HG03066 (cell line): Measurements from ENCODE around the gene ADGRL3.
"Not testable (repeated sequence)": the region's sequence is repeated elsewhere in the genome, so short reads cannot be mapped to it uniquely, and the experiment has no call there.

Source experiments
- ATAC-seq: cut with Tn5 transposase; IDR thresholded peaks from one replicate; pipeline ENCODE4 v1.9.1; 2021; ENCODE audit warnings: low read depth; ENCODE audit not compliant: unreplicated experiment

The ADGRL3 gene

DNA sequence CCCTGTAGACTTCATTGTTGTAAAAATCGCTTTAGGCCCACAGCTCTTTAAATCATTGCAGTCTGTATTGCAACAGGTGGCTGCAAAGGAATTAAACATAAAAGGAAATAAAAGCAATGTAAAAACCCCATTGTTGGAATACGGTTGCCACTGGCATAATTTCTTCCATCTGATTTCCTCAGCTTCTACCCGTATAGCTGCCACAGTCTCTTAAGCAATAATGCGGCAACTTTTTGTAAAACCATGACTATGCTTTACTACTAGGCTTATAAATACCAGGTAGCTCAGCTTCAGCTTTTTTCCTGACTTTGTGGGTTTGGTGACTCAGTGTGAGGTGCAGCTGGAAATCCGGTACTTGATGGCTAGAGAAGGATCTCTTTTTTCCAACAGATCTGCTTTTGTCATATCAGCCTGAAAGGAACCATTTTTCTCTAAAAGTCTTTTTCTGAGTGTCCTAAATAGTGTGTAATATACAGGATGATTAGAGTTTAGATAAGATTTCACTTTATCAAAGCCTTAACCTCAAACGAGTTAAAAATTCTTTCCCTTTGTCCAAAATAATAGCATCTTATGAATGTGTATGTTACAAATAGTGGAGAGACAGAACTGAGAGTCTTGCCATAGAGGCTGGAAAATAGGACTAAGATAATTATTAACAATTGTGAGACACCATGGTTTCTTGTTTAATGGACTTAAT is 268.0 kb downstream of the ADGRL3 start:
- no peak for ATAC-seq

DNA sequence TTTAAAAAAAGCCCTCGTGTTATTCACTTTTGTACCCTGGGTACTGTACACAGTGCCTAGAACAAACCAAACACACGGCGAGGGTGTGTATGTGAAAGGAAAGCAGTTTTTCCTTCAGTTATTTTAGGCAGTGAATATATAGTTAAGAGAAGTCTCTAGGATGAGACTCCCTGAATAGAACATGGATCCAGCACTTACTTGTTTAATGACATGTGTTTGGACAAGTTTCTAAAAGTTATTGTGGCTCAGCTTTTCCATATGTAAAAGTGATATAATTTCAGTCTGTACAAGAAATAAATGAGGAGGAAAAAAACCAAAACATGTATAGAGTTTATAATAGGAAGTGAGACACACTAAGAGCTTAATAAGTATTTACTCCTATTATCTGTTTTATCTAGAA is 273.2 kb downstream of the ADGRL3 start:
- ATAC-seq = no peak

DNA sequence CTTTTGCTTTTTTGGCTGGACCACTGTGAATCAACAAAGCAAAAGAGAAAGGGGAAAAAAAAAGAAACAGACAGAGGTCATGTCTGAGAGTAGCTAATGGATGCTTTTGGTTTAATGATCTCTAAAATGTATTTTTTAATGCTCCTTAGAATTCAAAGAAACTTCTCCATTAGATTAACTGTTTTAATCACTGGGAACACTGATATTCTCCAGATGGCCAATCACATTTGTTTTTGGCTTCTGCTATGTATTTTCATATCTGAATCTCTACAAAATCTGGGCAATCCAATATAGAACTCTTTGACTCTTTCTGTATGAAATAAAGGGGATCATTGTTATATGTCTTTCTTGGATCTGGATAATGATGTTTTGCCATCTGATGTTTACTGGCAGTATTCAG is 278.2 kb downstream of the ADGRL3 start:
- ATAC-seq = no peak

DNA sequence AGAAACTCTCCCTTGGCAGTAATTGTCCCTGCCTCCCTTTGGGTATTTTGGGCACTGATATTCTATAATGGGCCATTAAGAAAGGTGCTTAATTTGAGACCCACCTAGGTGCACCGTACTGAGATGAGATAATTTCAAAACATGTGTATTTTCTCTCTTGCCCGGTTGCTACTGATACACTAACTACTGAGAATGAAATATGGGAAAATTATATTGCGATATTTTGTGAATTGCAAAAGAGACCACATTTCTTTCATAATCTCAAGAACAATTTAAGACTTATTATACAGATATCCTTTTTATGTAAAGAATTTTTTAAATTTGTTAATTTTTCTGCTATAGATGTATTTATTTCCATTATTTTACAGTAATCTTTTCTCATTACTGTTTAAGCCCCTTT is 284.9 kb downstream of the ADGRL3 start:
- ATAC-seq = no peak

DNA sequence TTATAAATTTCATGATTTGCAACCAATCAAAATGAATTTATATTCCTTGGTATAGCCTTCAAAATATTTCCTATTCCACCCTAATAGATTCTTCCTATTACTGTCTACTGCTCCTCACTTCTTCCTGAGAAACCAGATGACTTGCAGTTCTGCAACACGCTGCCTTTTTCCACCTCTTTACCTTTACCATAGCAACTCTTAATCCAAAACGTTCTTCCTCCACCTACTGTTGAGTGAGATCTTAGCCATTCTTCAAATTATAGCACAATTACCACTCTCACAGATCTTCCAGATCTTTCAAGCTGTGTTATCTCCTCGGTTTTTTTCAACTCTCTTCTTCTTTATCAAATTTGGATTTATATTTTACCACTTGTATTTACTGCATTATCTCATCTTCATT is 289.8 kb downstream of the ADGRL3 start:
- ATAC-seq = no peak

DNA sequence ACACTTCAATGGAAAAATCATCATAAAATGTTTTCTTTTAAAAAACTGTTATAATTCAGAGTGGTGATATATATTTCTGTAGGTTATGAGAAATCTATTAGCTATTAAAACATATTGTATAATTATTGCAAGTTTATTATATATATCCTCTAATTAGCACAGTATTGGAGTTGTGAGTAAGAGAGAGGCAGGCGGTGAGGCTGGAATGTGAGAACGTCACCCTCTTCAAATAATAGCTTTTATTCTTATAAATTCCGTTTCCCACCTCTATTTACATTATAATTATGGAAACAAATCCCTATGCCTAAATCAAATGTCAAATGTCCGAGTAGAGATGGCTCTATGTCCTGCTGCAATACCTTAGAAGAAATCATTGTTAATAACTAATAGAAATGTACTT is 292.9 kb downstream of the ADGRL3 start:
- ATAC-seq = no peak

DNA sequence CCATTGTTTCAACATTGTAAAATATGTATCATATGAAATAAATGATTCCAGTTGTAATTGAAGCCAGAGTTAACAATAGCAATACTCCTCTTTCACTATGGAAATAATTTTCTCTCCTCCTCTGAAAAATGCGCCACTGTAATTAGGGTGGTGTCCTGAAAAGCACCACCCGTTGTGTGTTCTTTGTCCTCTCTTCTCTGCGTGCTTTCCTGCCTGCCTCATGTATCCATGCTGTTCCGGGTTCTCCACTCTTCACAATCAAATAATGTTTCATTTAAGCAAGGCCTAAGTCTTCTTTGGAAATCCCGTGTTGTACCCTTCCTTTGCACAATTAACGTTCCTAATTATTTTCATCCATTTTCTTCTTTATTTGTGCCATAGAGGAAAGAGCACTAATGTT is 293.3 kb downstream of the ADGRL3 start:
- no peak for ATAC-seq

DNA sequence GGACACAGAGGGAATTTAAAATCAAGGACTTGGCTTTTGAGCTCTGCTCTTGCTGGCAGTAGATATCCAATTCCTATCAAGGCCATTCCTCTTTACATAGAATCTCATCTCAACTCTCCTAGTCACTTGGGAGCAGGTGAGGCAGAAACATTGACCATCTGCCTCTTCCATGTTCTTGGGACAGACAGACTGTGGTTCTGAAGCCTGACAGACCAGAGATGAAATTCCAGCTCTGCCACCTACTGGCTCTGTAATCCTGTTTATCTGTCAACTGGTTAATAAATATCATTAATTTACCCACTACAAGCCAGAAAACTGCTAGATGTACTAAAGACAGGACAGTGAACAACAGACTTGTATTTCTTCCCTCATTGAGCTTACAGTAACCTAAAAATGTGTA is 300.8 kb downstream of the ADGRL3 start:
- no peak for ATAC-seq

DNA sequence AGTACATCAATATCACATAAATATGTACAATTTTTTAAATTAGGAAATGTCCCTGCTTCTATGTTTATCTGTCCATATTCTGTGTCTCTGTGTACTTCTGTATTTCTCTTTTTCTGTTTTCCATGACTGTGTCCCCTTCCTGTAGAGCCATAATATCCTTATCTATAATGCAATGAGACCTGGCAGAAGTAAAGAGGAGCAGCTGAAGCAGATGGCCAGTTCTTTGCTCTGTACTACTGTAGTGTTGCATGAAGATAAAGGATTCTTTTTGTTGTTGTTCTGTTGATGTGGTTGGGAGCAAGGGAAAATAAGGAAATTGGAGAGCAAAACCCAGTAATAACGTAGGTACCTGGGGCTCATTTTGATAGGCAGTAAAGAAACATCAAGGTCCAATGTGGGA is 301.7 kb downstream of the ADGRL3 start:
- ATAC-seq = no peak

DNA sequence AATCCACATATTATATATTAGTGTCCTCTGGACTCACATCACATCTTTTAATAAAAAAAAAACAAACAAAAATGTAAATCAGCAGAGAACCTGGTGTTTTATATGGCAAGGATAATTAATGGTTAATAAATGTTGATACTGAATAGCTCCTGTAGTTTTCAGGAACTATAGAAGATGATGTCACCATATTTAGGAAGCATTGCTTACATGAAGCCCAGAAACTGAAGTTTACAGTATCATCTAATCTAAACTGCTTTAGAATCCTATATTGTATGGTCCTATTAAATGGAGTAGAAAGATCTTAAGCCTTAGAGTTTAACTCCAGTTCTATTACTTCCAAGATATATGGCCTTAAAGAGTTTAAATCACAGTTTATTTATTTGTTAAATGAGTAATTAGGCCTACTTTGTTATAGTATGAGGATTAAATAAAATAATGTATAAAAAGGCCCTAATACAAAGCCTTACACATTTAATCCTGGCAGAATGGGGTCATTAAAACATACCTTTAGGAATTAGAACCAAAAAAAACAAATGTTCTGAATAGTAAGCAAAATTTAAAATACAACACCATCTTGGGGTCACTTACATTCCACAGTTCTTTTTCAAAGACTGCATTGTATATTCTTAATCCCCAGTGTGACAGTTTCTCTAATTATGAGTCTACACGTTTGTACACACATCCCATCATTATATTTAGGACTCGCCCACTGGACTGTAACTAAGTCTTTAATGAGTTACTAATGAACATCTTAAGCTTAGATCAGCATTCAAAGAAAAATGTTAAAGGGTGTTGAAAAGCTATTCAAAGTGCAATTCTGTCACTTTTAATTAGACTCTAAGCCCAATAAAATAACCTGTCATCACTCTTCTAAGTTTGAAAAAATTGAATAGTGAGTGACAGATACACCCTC is 305.9 kb downstream of the ADGRL3 start:
- ATAC-seq = no peak

DNA sequence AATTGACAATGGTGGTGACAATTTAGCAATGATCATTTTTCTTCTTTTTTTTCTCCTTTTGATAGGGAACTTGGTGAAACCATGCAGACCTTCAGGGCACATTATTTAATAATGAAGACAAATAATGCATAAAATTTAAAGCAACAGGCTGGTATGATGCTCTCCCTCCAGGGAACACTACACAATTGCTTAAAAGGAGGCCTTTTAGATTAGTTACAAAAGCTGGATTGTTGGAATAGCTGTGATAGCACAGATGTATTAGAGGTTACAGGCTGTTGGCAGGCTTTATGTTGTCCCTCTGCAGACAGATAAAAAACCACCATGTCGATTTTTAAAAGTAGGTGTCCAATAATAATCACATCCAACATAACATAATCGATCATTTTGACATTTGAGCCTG is 307.0 kb downstream of the ADGRL3 start:
- ATAC-seq = no peak

DNA sequence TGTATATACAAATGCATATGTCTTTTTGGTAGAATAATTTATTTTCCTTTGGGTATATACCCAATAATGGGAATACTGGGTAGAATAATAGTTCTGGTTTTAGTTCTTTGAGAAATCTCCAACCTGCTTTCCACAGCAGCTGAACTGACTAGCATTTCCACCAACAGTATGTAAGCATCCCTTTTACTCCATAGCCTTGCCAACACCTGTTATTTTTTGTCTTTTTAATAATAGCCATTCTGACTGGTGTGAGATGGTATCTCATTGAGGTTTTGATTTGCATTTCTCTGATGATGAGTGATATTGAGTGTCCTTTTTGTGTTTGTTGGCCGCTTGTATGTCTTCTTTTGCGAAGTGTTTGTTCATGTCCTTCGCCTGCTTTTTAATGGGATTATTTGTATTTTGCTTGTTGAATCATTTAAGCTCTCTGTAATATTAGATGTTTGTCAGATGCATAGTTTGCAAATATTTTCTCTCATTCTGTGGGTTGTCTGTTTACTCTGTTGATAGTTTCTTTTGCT is 309.7 kb downstream of the ADGRL3 start:
- not testable (repeated sequence) for ATAC-seq

DNA sequence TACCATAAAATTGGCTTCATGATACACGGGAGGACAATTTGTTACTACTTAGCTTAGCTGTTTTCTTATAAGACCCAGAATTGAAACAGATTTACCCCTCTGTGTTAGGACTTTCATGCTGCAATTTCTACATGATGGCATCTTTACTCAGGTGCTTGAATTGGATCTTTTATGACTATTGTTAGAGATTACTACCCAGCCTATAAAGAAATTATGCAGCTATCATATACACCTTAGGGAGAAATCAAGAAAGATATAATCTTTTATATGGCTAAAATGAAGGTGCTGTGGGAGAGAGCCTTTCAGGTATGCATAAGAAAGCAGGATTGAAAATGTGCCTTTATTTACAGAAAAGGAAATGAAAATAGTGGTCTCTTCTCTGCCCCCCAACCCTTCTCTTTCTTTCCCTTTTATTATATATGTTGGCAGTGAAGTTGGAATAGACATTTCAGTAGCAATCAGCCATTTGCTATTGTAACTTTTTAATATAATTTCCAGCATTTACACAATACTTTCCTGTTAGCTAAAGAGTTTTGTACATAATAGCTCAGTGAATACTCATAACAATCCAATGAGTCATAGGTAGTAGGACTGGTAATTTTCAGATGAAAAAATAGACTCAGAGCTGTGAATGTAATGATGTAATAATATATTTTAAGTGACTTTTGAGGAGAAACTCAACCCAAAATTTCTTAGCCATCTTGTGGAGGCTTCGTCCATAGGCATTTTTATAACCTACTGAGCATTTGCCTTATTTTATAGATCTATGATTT is 311.8 kb downstream of the ADGRL3 start:
- ATAC-seq = no peak

DNA sequence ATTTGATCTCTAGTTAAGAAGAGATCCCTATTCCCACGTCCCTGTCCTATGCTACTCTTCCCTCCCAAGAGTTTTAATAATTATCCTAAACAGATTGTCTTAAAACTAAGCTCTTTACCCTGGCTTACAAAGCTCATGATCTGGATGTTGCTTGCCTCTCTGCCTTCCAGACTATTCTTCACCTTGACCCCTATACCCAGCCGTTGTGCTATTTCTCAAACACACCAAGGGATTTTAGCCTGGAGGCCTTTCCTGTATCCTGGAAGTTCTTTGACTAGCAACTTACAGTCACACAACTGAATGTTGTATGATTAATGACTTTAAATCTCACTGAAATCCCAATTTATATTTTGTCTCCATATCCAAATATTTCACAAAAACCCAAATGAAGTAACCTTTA is 314.9 kb downstream of the ADGRL3 start:
- ATAC-seq = no peak

DNA sequence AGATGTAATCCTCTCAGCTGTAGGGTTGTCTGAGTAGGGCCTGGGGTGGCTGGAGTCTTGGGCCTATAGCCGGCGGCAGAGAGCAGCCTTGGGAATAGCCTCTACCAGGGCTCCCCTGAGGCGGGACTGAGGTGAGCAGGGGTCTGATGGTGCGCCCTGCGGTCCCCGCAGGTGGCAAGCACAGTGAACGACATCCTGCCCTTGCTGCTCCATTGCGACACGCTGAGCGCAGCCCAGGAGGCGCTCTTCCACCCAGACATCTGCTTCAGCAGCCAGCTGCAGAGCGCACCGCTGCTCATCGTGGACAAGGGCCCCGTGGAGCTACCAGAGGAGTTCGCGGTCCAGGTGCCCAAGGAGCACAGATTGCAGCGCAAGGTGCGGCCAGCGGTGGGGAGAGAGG is 317.0 kb downstream of the ADGRL3 start:
- ATAC-seq = no peak

DNA sequence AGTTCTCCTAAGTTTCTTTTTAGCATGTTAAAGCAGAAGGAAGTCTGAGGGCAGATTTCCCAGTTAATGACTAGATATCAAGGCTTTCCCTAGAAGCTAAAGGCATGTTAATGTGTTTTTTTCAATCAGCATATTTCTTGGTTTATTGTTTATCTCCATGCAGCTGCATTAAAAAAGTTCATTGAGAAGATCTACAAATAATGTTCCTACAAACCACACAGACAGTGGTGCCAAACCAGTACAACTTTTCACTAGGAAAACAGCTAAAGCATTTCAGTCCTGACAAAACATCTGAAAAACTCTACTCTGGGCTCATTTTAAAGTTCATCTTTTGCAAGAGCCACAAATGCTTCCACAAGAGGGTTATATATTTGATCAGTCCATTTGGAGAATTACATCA is 320.0 kb downstream of the ADGRL3 start:
- ATAC-seq = no peak

DNA sequence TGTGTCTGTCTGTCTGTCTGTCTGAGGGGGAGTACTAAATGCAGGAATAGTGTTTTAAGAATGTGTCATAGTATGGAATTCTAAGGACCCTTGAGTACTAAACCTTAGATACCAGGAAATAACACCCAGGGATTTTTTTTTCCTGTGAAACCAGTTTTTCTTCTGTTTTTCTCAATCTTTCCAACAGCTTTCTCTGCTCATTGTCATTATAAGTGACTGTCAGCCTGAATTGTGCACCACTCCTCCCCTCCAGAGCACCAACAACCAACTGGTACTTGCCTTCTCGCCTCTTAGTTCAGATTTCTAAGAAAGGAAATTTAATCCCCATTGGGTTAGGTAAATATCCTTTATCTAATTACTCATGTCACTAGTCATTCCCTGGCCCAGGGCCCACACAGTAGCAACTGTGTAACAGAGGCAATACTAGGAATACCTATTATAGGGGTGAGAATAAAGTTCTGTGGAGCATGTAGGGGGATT is 320.6 kb downstream of the ADGRL3 start:
- ATAC-seq = no peak

DNA sequence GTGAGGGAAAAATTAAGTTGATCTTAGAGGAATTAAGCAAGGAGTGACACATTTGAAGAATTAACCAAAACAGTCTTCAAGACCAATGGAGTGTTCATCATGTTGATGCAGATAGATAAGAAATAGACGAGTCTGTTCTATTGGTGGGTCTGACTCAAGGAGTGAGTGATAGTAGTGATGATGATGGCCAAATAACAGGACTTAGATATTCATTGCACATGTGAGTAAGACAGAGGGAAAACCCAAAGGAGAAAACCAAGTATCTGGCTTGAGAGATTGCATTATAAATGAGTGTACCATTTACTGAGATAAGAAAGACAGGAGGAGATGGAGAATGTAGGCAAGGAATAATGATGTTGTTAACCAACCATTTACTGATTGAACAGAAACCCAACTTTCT is 321.3 kb downstream of the ADGRL3 start:
- ATAC-seq = no peak

DNA sequence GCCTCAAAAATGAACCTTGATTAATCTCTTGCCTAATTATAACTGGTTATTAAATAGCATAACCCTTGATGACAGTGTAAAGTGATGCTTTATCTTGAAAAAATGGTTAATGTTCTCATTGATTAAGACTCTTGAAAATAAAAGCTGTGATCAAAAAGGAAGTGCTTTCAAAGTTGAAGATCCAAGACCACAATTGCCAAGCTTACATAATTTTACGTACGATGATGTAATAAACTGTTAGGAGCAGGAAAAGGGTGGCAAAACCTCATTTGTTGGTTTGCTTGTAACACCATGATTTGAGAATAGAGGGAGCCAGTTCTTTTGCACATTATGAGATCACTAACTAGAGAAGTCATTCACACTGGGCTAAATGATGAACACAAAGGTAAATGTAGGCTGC is 322.2 kb downstream of the ADGRL3 start:
- ATAC-seq = no peak

DNA sequence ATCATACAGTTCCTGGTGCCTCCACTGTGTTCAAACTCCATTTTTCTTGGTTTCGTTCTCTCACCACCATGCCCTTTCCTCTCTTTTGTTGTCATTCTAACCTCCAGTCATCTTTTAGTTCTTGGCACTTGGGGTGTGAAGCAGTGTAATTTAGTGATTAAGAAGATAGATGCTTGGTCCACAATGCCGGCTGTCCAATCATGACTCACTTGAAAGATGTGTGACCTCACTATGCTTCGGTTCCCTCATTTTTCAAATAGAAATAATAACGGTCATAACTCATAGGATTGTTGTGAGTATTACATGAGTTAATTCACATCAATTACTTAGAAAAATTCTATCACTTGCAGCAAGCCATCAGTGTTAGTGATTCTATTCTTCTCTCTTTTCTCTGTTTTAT is 327.8 kb downstream of the ADGRL3 start:
- ATAC-seq = no peak

DNA sequence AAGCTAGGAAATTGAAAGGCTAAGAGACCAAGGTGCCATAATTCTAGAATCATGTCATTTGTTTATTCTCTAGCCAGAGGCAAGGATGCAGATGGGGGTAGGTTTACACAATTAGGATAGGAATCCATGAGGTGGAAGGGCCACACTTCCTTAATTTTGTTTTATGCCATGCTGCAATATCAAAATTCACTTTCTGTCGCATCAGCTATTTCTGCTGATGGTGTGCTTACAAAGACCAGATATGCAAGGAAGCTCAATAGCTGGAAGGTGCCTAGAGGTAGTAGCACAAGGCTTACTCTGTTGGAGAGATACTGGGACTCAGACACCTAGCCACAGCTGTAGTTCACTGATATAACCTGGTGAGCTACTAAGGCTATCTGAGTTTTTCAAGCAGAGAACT is 328.5 kb downstream of the ADGRL3 start:
- ATAC-seq = no peak
